Measurements from ENCODE around the gene TMEM238.

The TMEM238 gene

DNA sequence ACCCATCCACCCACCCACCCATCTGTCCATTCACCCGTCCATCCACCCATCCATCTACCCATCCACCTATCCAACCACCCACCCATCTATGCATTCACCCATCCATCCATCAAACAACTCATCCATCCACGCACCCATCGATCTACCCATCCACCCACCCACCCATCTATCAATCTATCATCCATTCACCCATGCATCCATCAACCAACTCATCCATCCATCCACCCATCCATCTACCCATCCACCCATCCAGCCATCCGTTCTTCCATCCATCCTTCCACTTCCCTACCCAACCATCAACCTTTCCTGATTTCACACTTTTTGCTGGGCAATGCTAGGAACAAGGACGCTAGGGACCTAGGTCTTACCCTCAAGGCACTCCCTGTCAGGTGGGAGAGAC lies 2.1 kb downstream of the TMEM238 start:
- H3K4me3 ChIP-seq (ENCODE audit: low read depth, low read length) = no peak overlapping the region

- no peak overlapping the region for H3K4me3 ChIP-seq (ENCODE audit: low read depth, low read length)
Measured at GRCh38 chr19:55379174-55379573, 4.9 kb downstream of the TMEM238 start.

- peak overlapping the region; percentile 10 for H3K4me3 ChIP-seq (ENCODE audit: low read depth, low read length)
Measured at GRCh38 chr19:55377356-55378131, 6.5 kb downstream of the TMEM238 start.

GRCh38 chr19:55376241-55376933 lies 7.7 kb downstream of the TMEM238 start, which contains the start of gene TMEM190:
TMEM190 (plus strand) TSS chr19:55376826; CDS start chr19:55376854, 28 bp downstream.
- H3K4me3 ChIP-seq (ENCODE audit: low read depth, low read length) = no peak within 1 kb of the TSS

DNA sequence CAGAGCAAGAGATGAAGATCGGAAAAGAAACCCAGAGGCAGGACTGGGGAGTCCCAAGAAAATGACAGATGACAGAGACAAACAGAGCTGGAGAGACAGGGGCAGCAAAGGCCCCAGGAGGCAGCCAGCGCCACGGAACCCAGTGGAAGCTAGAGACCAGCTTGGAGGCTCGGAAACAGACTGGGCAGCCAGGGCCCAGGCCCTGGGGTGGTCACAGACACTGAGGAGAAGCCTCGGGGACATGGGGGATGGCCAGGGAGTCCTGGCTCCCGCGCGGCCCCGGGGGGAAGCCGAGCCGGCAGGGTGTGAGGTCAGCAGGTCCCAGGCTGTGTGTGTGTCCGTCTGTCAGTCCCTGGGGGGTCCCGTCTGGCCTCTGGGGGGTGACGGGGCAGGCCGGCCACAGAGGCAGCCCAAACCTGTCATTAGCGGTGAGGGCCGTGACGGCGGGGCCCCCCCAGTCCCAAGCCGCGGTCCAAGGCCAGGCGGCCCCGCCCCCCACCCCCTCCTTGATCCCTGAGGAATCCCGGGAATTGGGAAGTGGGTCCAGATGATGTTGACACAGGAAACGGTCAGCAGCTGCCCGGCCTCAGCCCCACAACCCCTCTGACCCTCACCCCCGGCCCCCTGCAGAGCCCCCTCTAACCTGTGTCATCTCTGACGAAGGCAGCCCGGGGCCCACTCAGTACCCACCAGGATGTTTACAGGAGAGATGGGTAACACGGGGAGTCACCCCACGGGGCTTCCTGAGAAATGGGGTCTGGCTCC lies 9.9 kb downstream of the TMEM238 start:
- no peak overlapping the region for H3K4me3 ChIP-seq (ENCODE audit: low read depth, low read length)

DNA sequence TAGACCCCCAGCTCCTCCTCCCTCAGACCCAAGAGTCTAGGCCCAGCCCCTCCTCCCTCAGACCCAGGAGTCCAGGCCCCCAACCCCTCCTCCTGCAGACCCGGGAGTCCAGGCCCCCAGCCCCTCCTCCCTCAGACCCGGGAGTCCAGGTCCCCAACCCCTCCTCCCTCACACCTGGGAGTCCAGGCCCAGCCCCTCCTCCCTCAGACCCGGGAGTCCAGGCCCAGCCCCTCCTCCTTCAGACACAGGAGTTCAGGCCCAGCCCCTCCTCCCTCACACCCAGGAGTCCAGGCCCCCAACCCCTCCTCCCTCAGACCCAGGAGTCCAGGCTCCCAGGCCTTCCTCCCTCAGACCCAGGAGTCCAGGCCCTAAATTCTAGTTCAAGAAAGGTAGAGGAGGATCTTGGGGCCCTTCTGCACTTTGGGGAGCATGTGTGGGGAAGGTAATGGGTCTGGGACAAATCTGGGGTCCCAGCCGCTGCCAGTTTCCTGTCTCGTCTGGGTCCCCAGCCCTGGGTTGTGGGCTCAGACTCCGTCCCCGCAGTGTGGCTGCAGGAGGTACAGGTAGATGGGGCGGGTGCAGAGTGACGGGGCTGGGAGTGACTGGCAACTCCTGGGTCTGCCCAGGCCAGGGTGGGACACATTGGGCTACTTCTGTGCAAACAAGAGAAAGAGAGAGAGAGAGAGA lies 10.6 kb downstream of the TMEM238 start:
- H3K4me3 ChIP-seq (ENCODE audit: low read depth, low read length) = no peak overlapping the region

GRCh38 chr19:55372316-55373081 lies 11.6 kb downstream of the TMEM238 start:
- no peak overlapping the region for H3K4me3 ChIP-seq (ENCODE audit: low read depth, low read length)

GRCh38 chr19:55370305-55370988 lies 13.6 kb downstream of the TMEM238 start, which contains the start of gene IL11:
IL11 (minus strand) TSS chr19:55370463; CDS start chr19:55370310, 153 bp downstream.
- peak within 1 kb of the TSS; percentile 39 for H3K4me3 ChIP-seq (ENCODE audit: low read depth, low read length)

- H3K4me3 ChIP-seq (ENCODE audit: low read depth, low read length) = peak overlapping the region; percentile 39
Measured at GRCh38 chr19:55369653-55370304, 14.3 kb downstream of the TMEM238 start.

GRCh38 chr19:55368701-55369563 lies 15.2 kb downstream of the TMEM238 start:
- H3K4me3 ChIP-seq (ENCODE audit: low read depth, low read length) = peak overlapping the region; percentile 17

DNA sequence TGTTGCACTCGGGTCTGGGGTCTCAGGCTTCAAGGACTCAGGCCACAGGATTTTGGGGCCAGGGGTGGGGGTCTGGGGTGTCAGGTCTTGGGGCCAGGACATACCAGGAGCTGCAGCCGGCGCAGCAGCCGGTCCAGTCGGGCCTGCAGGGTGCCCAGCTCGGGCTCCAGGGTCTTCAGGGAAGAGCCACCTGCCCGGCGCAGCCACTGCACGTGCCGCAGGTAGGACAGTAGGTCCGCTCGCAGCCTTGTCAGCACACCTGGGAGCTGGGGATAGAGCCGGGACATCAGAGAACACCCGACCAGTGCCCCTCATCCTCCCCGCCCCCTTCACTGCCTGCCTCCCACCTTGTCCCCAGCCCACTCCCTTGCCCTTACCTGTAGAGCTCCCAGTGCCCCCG lies 16.0 kb downstream of the TMEM238 start:
- H3K4me3 ChIP-seq (ENCODE audit: low read depth, low read length) = no peak overlapping the region

DNA sequence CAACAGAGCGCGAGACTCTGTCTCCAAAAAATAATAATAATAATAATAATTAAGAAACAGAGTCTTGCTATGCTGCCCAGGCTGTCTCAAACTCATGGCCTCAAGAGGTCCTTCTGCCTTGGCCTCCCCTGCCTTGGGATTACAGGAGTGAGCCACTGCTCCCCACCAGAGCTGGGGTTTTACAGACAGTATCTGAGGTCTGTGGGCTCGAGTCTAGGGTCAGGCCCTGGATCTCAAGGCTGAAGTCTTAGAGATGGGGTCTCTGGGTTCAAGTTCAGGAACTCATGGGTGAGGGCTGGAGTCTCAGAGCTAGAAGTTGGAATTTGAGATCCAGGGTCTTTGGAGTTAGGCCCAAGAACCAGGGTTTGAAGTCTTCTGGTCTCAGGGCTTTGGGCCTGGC lies 17.3 kb downstream of the TMEM238 start:
- H3K4me3 ChIP-seq (ENCODE audit: low read depth, low read length) = no peak overlapping the region

DNA sequence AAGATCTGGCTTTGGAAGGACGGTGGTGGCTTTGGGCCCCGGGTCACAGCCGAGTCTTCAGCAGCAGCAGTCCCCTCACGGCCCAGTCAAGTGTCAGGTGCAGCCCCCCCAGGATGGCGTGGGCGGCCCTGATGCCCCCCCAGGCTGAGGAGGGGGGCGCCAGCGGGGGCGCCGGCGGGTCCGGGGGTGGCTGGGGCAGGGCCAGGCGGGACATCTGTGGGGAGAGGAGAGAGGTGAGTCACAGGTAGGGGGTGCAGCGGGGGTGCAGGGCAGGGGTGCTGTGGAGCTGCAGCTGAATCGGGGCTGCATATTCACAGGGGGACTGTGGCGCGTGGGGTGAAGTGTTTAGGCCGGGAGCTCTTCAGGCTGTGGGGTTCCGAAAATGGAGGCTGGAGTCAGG lies 18.1 kb downstream of the TMEM238 start:
- H3K4me3 ChIP-seq (ENCODE audit: low read depth, low read length) = no peak overlapping the region

- H3K4me3 ChIP-seq (ENCODE audit: low read depth, low read length) = no peak overlapping the region
Measured at GRCh38 chr19:55365245-55365644, 18.8 kb downstream of the TMEM238 start.

- H3K4me3 ChIP-seq (ENCODE audit: low read depth, low read length) = no peak within 1 kb of the TSS
Measured at GRCh38 chr19:55362990-55363716, 20.9 kb downstream of the TMEM238 start, which contains the start of gene GARIN5B. GARIN5B (minus strand) TSS chr19:55363260; CDS start chr19:55363066, 194 bp downstream.

GRCh38 chr19:55362174-55362989 lies 21.7 kb downstream of the TMEM238 start:
- H3K4me3 ChIP-seq (ENCODE audit: low read depth, low read length) = no peak overlapping the region
